ENCODE data around the gene PTPRA. TPM values are rescaled to one million over a fixed set of nuclear protein-coding genes. Genes with fewer than 3 reads are reported as not detected.

Gene PTPRA
- total and polyA plus RNA-seq, 2 of the 13 experiments (the other 11 are each of a cell fraction or from before 2014, with no cell fraction given): 47.2 to 127 TPM

- TF ChIP-seq HMGXB3 (CRISPR knock-in tag; IDR thresholded peaks at IDR 0.05; ENCODE audit: borderline replicate concordance) (no peak), ZSCAN21 (CRISPR knock-in tag; IDR thresholded peaks at IDR 0.05; ENCODE audit: borderline replicate concordance) (peak; percentile 49; the same call in 1 of the 2 replicates), ZNF225 (CRISPR knock-in tag; IDR thresholded peaks at IDR 0.05) (0 out of 2 replicates have a peak, but pooled peaks have one; percentile 43), ZFX (CRISPR knock-in tag; IDR thresholded peaks at IDR 0.05; ENCODE audit: low read depth) (0 out of 2 replicates have a peak, but pooled peaks have one; percentile 15), SIN3B (IDR thresholded peaks at IDR 0.05; ENCODE audit: low read length) (no peak), HOXA5 (CRISPR knock-in tag; IDR thresholded peaks at IDR 0.05) (peak; percentile 41; the same call in 1 of the 2 replicates), ZNF720 (CRISPR knock-in tag; IDR thresholded peaks at IDR 0.05) (no peak), ZNF770 (CRISPR knock-in tag; IDR thresholded peaks at IDR 0.05) (no peak), PITX1 (CRISPR knock-in tag; IDR thresholded peaks at IDR 0.05) (peak; percentile 42; the same call in 1 of the 2 replicates), PCBP2 (optimal IDR thresholded peaks at IDR 0.05; ENCODE audit: low read depth, low read length, poor library complexity, severe bottlenecking) (no peak), DR1 (CRISPR knock-in tag; IDR thresholded peaks at IDR 0.05) (no peak), SCMH1 (CRISPR knock-in tag; IDR thresholded peaks at IDR 0.05; ENCODE audit: borderline replicate concordance) (no peak), GABPB1 (CRISPR knock-in tag; IDR thresholded peaks at IDR 0.05) (peak; percentile 12; the same call in 1 of the 2 replicates), ZNF691 (CRISPR knock-in tag; IDR thresholded peaks at IDR 0.05; ENCODE audit: borderline replicate concordance, low read depth) (no peak), ZNF788 (CRISPR knock-in tag; IDR thresholded peaks at IDR 0.05; ENCODE audit: borderline replicate concordance) (no peak), ZNF687 (CRISPR knock-in tag; IDR thresholded peaks at IDR 0.05) (peak; percentile 7), ETV6 (CRISPR knock-in tag; conservative IDR thresholded peaks at IDR 0.05) (no peak)
Measured at GRCh38 chr20:3072530-3073250, 199.4 kb downstream of the PTPRA start (continued).
